RWPE2 (cell line): ENCODE results near the gene HEPN1.
A peak's percentile ranks its signal among the peaks of the same experiment; 100 is the strongest.

Source experiments
- ATAC-seq: fragments of 200-7000 bp; cut with Tn5 transposase; 3 replicates; pipeline ENCODE4 v1.9.1; 2021; ENCODE audit warnings: low read depth
- DNase-seq: peaks from one replicate; pipeline ENCODE4 v3.0.0-alpha.2; 2020; ENCODE audit warnings: low spot score
- H3K27ac ChIP-seq: fragments of 450-650 bp; 2 replicates; pipeline ENCODE4 v1.5.1; 2017; ENCODE audit warnings: mild to moderate bottlenecking; ENCODE audit not compliant: poor library complexity, severe bottlenecking
- H3K27me3 ChIP-seq: fragments of 250-450 bp; sonication (Bioruptor Pico); 2 replicates; pipeline ENCODE4 v1.5.1; 2021; ENCODE audit warnings: mild to moderate bottlenecking, moderate library complexity; ENCODE audit not compliant: insufficient read depth, poor library complexity, severe bottlenecking
- H3K36me3 ChIP-seq: fragments of 250-450 bp; sonication (Bioruptor Pico); 2 replicates; pipeline ENCODE4 v1.5.1; 2020; ENCODE audit warnings: low read depth, mild to moderate bottlenecking, moderate library complexity
- H3K4me1 ChIP-seq: fragments of 250-450 bp; sonication (Bioruptor Pico); 2 replicates; pipeline ENCODE4 v1.5.1; 2021; ENCODE audit warnings: mild to moderate bottlenecking, moderate library complexity; ENCODE audit not compliant: insufficient read depth, poor library complexity, severe bottlenecking
- H3K4me3 ChIP-seq: fragments of 250-450 bp; sonication (Bioruptor Pico); 2 replicates; pipeline ENCODE4 v1.5.1; 2021; ENCODE audit warnings: mild to moderate bottlenecking, moderate library complexity; ENCODE audit not compliant: severe bottlenecking
- H3K9me3 ChIP-seq: fragments of 250-450 bp; sonication (Bioruptor Pico); 2 replicates; pipeline ENCODE4 v1.5.1; 2021; ENCODE audit warnings: mild to moderate bottlenecking, moderate library complexity; ENCODE audit not compliant: severe bottlenecking
- CTCF ChIP-seq: fragments of 450-650 bp; IDR thresholded peaks from one replicate; pipeline ENCODE4 v1.5.1; 2017; ENCODE audit warnings: mild to moderate bottlenecking, moderate library complexity; ENCODE audit not compliant: poor library complexity, severe bottlenecking

Gene HEPN1

GRCh38 chr11:124902616-124903015, 16.4 kb upstream of the HEPN1 start:
- no peak for TF ChIP-seq CTCF
- no peaks in the 10 kb centered on the region for H3K36me3 ChIP-seq
- peaks cover 49% of the 10 kb centered on the region for H3K4me1 ChIP-seq
- no peak for DNase-seq
- peak; percentile 44; the same call in 2 of the 3 replicates for ATAC-seq
- no peaks in the 10 kb centered on the region for H3K9me3 ChIP-seq
- H3K27me3 ChIP-seq, result no peaks in the 10 kb centered on the region
- H3K27ac ChIP-seq, result peak overlapping the region; percentile 99
- no peak overlapping the region for H3K4me3 ChIP-seq

- TF ChIP-seq CTCF, result no peak
- Histone ChIP-seq H3K27me3 (no peaks in the 10 kb centered on the region), H3K4me3 (no peak overlapping the region), H3K9me3 (no peaks in the 10 kb centered on the region), H3K36me3 (no peaks in the 10 kb centered on the region), H3K27ac (no peak overlapping the region), H3K4me1 (no peaks in the 10 kb centered on the region)
- DNase-seq (no peak), ATAC-seq (no peak)
These were observed 3.3 kb upstream of the HEPN1 start for GRCh38 chr11:124915541-124916369.

GRCh38 chr11:124916370-124916710, 2.7 kb upstream of the HEPN1 start:
- Histone ChIP-seq H3K4me1 (no peaks in the 10 kb centered on the region), H3K4me3 (no peak overlapping the region), H3K36me3 (no peaks in the 10 kb centered on the region), H3K27ac (no peak overlapping the region), H3K27me3 (no peaks in the 10 kb centered on the region), H3K9me3 (no peaks in the 10 kb centered on the region)
- DNase-seq (no peak), ATAC-seq (no peak)
- TF ChIP-seq CTCF, result no peak

GRCh38 chr11:124917115-124917637, 1.9 kb upstream of the HEPN1 start:
- no peak for TF ChIP-seq CTCF
- DNase-seq (no peak), ATAC-seq (no peak)
- Histone ChIP-seq H3K9me3 (no peaks in the 10 kb centered on the region), H3K36me3 (no peaks in the 10 kb centered on the region), H3K4me1 (no peaks in the 10 kb centered on the region), H3K27me3 (no peaks in the 10 kb centered on the region), H3K4me3 (no peak overlapping the region), H3K27ac (no peak overlapping the region)

- ATAC-seq (no peak; the same call in 2 of the 3 replicates), DNase-seq (no peak)
- Histone ChIP-seq H3K4me1 (no peaks in the 10 kb centered on the region), H3K36me3 (no peaks in the 10 kb centered on the region), H3K27ac (no peak overlapping the region), H3K4me3 (no peak overlapping the region), H3K27me3 (no peaks in the 10 kb centered on the region), H3K9me3 (no peaks in the 10 kb centered on the region)
- no peak for TF ChIP-seq CTCF
These were observed 848 bp downstream of the HEPN1 start for GRCh38 chr11:124919898-124920297.
